PFSK-1 (cell line): ENCODE measurements around the gene CBX7.

ENCODE experiments used
- FOXP2 ChIP-seq: optimal IDR thresholded peaks from 2 replicates; pipeline ENCODE3; 2011; ENCODE audit warnings: borderline replicate concordance, control low read depth, inconsistent platforms; ENCODE audit not compliant: insufficient read depth; ENCODE audit errors: extremely low read length, extremely low read depth
- POLR2AphosphoS5 ChIP-seq: IDR thresholded peaks from 2 replicates; pipeline ENCODE4 v1.6.1; 2012; ENCODE audit warnings: low read depth, mild to moderate bottlenecking, control low read depth, low read length, moderate library complexity
- REST ChIP-seq, 2 experiments: IDR thresholded peaks; 2 replicates each; pipeline versions ENCODE4 v1.6.1 to v1.8.0; 2011 to 2012; ENCODE audit warnings: low read depth in 2 of 2, low read length in 2 of 2, control low read depth in 1 of 2, inconsistent platforms in 1 of 2, mild to moderate bottlenecking in 1 of 2, moderate library complexity in 1 of 2; ENCODE audit not compliant: insufficient read depth in 1 of 2
- SIN3A ChIP-seq: IDR thresholded peaks from 2 replicates; pipeline ENCODE4 v1.6.1; 2012; ENCODE audit warnings: mild to moderate bottlenecking, low read length, moderate library complexity, borderline replicate concordance; ENCODE audit not compliant: insufficient read depth
- TAF1 ChIP-seq: IDR thresholded peaks from 2 replicates; pipeline ENCODE4 v1.6.1; 2012; ENCODE audit warnings: low read length, control low read depth, borderline replicate concordance; ENCODE audit not compliant: insufficient read depth

- TF ChIP-seq POLR2AphosphoS5: no peak
- TF ChIP-seq REST (IDR thresholded peaks at IDR 0.05; ENCODE audit: insufficient read depth in 1 of 2, low read depth in 2 of 2, low read length in 2 of 2): no peak
- no peak for TF ChIP-seq TAF1
- no peak for TF ChIP-seq SIN3A
- no peak for TF ChIP-seq FOXP2
Measured at GRCh38 chr22:39114112-39114511, 38.4 kb downstream of the CBX7 start.
